ENCODE results near the gene MPHOSPH10. TPM values are rescaled to one million over a fixed set of nuclear protein-coding genes. Genes with fewer than 3 reads are reported as not detected.

Gene MPHOSPH10
- total RNA-seq, 6 experiments from 2014 or later, result 27.7 to 39.5 (median 36.5) TPM

- H3K4me1 Mint-ChIP-seq (ENCODE audit: low read depth), result peaks cover 19% of the 10 kb centered on the region
- TF ChIP-seq CTCF (IDR thresholded peaks at IDR 0.05), result no peak
- H3K27ac Mint-ChIP-seq, result no peak overlapping the region
- DNase-seq, result no peak
- no peaks in the 10 kb centered on the region for H3K27me3 Mint-ChIP-seq (ENCODE audit: insufficient read depth)
- no peaks in the 10 kb centered on the region for H3K9me3 Mint-ChIP-seq
- no peak overlapping the region for H3K4me3 Mint-ChIP-seq
- H3K36me3 Mint-ChIP-seq (ENCODE audit: low read depth), result peaks cover 11% of the 10 kb centered on the region; the same call in 1 of the 2 replicates
Observed at GRCh38 chr2:71122387-71123298, 7.8 kb upstream of the MPHOSPH10 start.

- no peak for DNase-seq
- Mint-ChIP-seq H3K27ac (no peak overlapping the region), H3K4me1 (ENCODE audit: low read depth) (peaks cover 30% of the 10 kb centered on the region), H3K36me3 (ENCODE audit: low read depth) (peaks cover 16% of the 10 kb centered on the region; the same call in 1 of the 2 replicates), H3K4me3 (no peak overlapping the region), H3K27me3 (ENCODE audit: insufficient read depth) (no peaks in the 10 kb centered on the region; the same call in 1 of the 2 replicates), H3K9me3 (no peaks in the 10 kb centered on the region)
- TF ChIP-seq CTCF (IDR thresholded peaks at IDR 0.05), result no peak
Observed at GRCh38 chr2:71125506-71126294, 4.7 kb upstream of the MPHOSPH10 start.

GRCh38 chr2:71126957-71127356, 3.5 kb upstream of the MPHOSPH10 start:
- Mint-ChIP-seq H3K9me3 (no peaks in the 10 kb centered on the region), H3K27ac (no peak overlapping the region), H3K27me3 (ENCODE audit: insufficient read depth) (no peaks in the 10 kb centered on the region; the same call in 1 of the 2 replicates), H3K36me3 (ENCODE audit: low read depth) (peaks cover 16% of the 10 kb centered on the region; the same call in 1 of the 2 replicates), H3K4me1 (ENCODE audit: low read depth) (peaks cover 30% of the 10 kb centered on the region), H3K4me3 (no peak overlapping the region)
- no peak for DNase-seq
- TF ChIP-seq CTCF (IDR thresholded peaks at IDR 0.05), result no peak

GRCh38 chr2:71129114-71129901, 1.1 kb upstream of the MPHOSPH10 start:
- no peak overlapping the region for H3K27ac Mint-ChIP-seq
- DNase-seq, result peak; percentile 9
- peaks cover 5% of the 10 kb centered on the region; the same call in 1 of the 2 replicates for H3K36me3 Mint-ChIP-seq (ENCODE audit: low read depth)

More at GRCh38 chr2:71129114-71129901, 1.1 kb upstream of the MPHOSPH10 start:
- TF ChIP-seq CTCF (IDR thresholded peaks at IDR 0.05), result no peak
- Mint-ChIP-seq H3K9me3 (no peaks in the 10 kb centered on the region), H3K4me3 (no peak overlapping the region), H3K4me1 (ENCODE audit: low read depth) (peaks cover 23% of the 10 kb centered on the region), H3K27me3 (ENCODE audit: insufficient read depth) (no peaks in the 10 kb centered on the region; the same call in 1 of the 2 replicates)
